SU-DHL-6 (cell line): ENCODE measurements around the gene DPM3.

Source experiments
- H2AFZ ChIP-seq: fragments of 200-600 bp; sonication (generic); 2 replicates; pipeline ENCODE4 v1.6.1; 2014; ENCODE audit warnings: low read depth, mild to moderate bottlenecking, moderate library complexity, mixed read lengths, antibody characterized with exemption, low read length; ENCODE audit not compliant: severe bottlenecking
- H3F3A ChIP-seq: fragments of 200-600 bp; shearing (Covaris generic); 2 replicates; pipeline ENCODE4 v1.6.0; 2016; ENCODE audit warnings: antibody characterized with exemption, mild to moderate bottlenecking; ENCODE audit not compliant: insufficient read depth
- H3K27ac ChIP-seq: fragments of 200-600 bp; sonication (generic); 2 replicates; pipeline ENCODE4 v1.5.1; 2016; ENCODE audit warnings: low read depth, mild to moderate bottlenecking, low read length, moderate library complexity, mixed read lengths
- H3K27me3 ChIP-seq: fragments of 200-600 bp; sonication (generic), shearing (Covaris generic); 2 replicates; pipeline ENCODE4 v1.6.0; 2014; ENCODE audit warnings: mild to moderate bottlenecking, low read length
- H3K36me3 ChIP-seq: fragments of 200-600 bp; sonication (generic); 2 replicates; pipeline ENCODE4 v1.6.1; 2014; ENCODE audit warnings: mild to moderate bottlenecking, low read length, mixed read lengths
- H3K4me2 ChIP-seq: fragments of 300-600, 200-600 bp; shearing (Covaris generic), sonication (generic); 2 replicates; pipeline ENCODE4 v1.6.0; 2014; ENCODE audit warnings: low read length, low read depth, mild to moderate bottlenecking; ENCODE audit not compliant: poor library complexity, severe bottlenecking
- H3K4me3 ChIP-seq: fragments of 200-600 bp; sonication (generic); 2 replicates; pipeline ENCODE4 v1.5.1; 2014; ENCODE audit warnings: antibody characterized with exemption, low read length, mild to moderate bottlenecking, mixed read lengths; ENCODE audit not compliant: insufficient read depth, poor library complexity, severe bottlenecking
- H3K79me2 ChIP-seq: fragments of 200-600 bp; sonication (generic); 2 replicates; pipeline ENCODE4 v1.6.1; 2014; ENCODE audit warnings: mild to moderate bottlenecking, low read length, moderate library complexity; ENCODE audit not compliant: insufficient read depth
- H3K9ac ChIP-seq: fragments of 200-600 bp; sonication (generic); 2 replicates; pipeline ENCODE4 v1.7.0; 2014; ENCODE audit warnings: mild to moderate bottlenecking, low read length
- H3K9me2 ChIP-seq: fragments of 200-600 bp; sonication (generic); replicated peaks from 2 replicates; pipeline ENCODE4 v1.6.1; 2014; ENCODE audit warnings: low read length; ENCODE audit not compliant: insufficient read depth
- H3K9me3 ChIP-seq: fragments of 200-600 bp; sonication (generic); 2 replicates; pipeline ENCODE4 v1.6.1; 2014; ENCODE audit warnings: low read length, mixed read lengths; ENCODE audit not compliant: insufficient read depth
- H4K20me1 ChIP-seq: fragments of 200-600 bp; sonication (generic); 2 replicates; pipeline ENCODE4 v1.6.1; 2014; ENCODE audit warnings: low read depth, mild to moderate bottlenecking, antibody characterized with exemption, low read length, moderate library complexity, mixed read lengths
- CTCF ChIP-seq: fragments of 200-600 bp; sonication (generic); IDR thresholded peaks from one replicate; pipeline ENCODE4 v1.5.1; 2017; ENCODE audit warnings: antibody characterized with exemption, mild to moderate bottlenecking, low read length, moderate library complexity; ENCODE audit not compliant: insufficient read depth, poor library complexity, severe bottlenecking
- EZH2phosphoT487 ChIP-seq: fragments of 200-600 bp; sonication (generic), shearing (Covaris generic); conservative IDR thresholded peaks from 2 replicates; pipeline ENCODE4 v1.6.1; 2018; ENCODE audit warnings: mild to moderate bottlenecking, antibody characterized with exemption, low read length, moderate library complexity, mixed read lengths

Gene DPM3

GRCh38 chr1:155105604-155106011 lies 34.7 kb downstream of the DPM3 start:
- Histone ChIP-seq H3K27me3 (no peaks in the 10 kb centered on the region), H3K79me2 (no peaks in the 10 kb centered on the region), H3K4me2 (no peak overlapping the region), H3F3A (no peaks in the 10 kb centered on the region), H3K4me3 (no peak overlapping the region), H3K9me3 (no peaks in the 10 kb centered on the region), H3K27ac (no peak overlapping the region), H4K20me1 (no peaks in the 10 kb centered on the region), H3K9me2 (no peaks in the 10 kb centered on the region), H2AFZ (no peak overlapping the region), H3K36me3 (no peaks in the 10 kb centered on the region), H3K9ac (no peak overlapping the region)
- no peak for TF ChIP-seq EZH2phosphoT487
- no peak for TF ChIP-seq CTCF

GRCh38 chr1:155104605-155105534 lies 35.5 kb downstream of the DPM3 start:
- no peaks in the 10 kb centered on the region for H3K9me3 ChIP-seq
- H3K27me3 ChIP-seq, result no peaks in the 10 kb centered on the region
- H3K4me3 ChIP-seq, result no peak overlapping the region
- H3K79me2 ChIP-seq, result no peaks in the 10 kb centered on the region
- no peaks in the 10 kb centered on the region for H4K20me1 ChIP-seq
- no peak overlapping the region for H3K27ac ChIP-seq
- no peaks in the 10 kb centered on the region for H3K36me3 ChIP-seq
- H3F3A ChIP-seq, result no peaks in the 10 kb centered on the region
- H3K4me2 ChIP-seq, result no peak overlapping the region
- no peak for TF ChIP-seq CTCF
- TF ChIP-seq EZH2phosphoT487, result no peak
- H2AFZ ChIP-seq, result no peak overlapping the region
- no peaks in the 10 kb centered on the region for H3K9me2 ChIP-seq
- no peak overlapping the region for H3K9ac ChIP-seq

- Histone ChIP-seq H3K27me3 (no peaks in the 10 kb centered on the region), H3K9me2 (no peaks in the 10 kb centered on the region), H3K4me3 (no peak overlapping the region), H3K79me2 (no peaks in the 10 kb centered on the region), H2AFZ (no peak overlapping the region), H3K9ac (no peak overlapping the region), H3F3A (no peaks in the 10 kb centered on the region), H3K4me2 (no peak overlapping the region), H3K27ac (no peak overlapping the region), H3K9me3 (no peaks in the 10 kb centered on the region), H4K20me1 (no peaks in the 10 kb centered on the region), H3K36me3 (no peaks in the 10 kb centered on the region)
- TF ChIP-seq CTCF (no peak), EZH2phosphoT487 (no peak)
These were observed 37.0 kb downstream of the DPM3 start for GRCh38 chr1:155103325-155103724.
